Aorta (tissue), 4 donors: ENCODE measurements around the gene SAP30. TPM values are rescaled to one million over a fixed set of nuclear protein-coding genes. Genes with fewer than 3 reads are reported as not detected.

Experiments
- polyA plus RNA-seq, 2 donors: library from polyadenylated mRNA; stranded (reverse); fragments of 200-250 nt; gene quantifications; one replicate each; pipeline ENCODE4 v1.2.3, GENCODE V29; 2013
- total RNA-seq, 2 donors: library from RNA; stranded (reverse); fragmentation: NEBNext Ultra II Directional; extraction: Animal tissue kit (Norgen Biotek cat#: 25700); gene quantifications; one replicate each; pipeline ENCODE4 v1.2.1, GENCODE V29; 2021
- donor health status: healthy with polysubstance abuse.
- donor health status: Bipolar disorder and iron deficiency.
- donor health status: DM: no; HTN: no; CAD: no.
- donor health status: DM: yes; HTN: yes; CAD: no.

The SAP30 gene
- total and polyA plus RNA-seq, 4 donors, result 19.4 to 34.7 (median 29.6) TPM

Other genes with a start within 250 kb of the SAP30 start
- 10 to 100 TPM; 20.3 to 29.8 TPM for gene GALNT7, start 202.1 kb upstream of the SAP30 start, total RNA-seq
- 10 to 100 TPM in 1 of 2 donors, 1 to 10 TPM in 1; 6.3 to 12.1 TPM for gene GALNT7, start 202.1 kb upstream of the SAP30 start, polyA plus RNA-seq
- 10 to 100 TPM; 33.0 to 42.5 TPM for gene HMGB2, start 36.6 kb upstream of the SAP30 start, total RNA-seq
- 10 to 100 TPM; 70.5 to 81.7 TPM for gene HMGB2, start 36.6 kb upstream of the SAP30 start, polyA plus RNA-seq
- gene SCRG1, start 28.2 kb downstream of the SAP30 start, total RNA-seq, result 10 to 100 TPM; 34.6 to 45.2 TPM
- 10 to 100 TPM; 13.7 to 14.9 TPM for gene SCRG1, start 28.2 kb downstream of the SAP30 start, polyA plus RNA-seq
- gene HAND2, start 159.3 kb downstream of the SAP30 start, total RNA-seq, result 10 to 100 TPM in 1 of 2 donors, 1 to 10 TPM in 1; 5.2 to 19.5 TPM
- 10 to 100 TPM; 17.0 to 36.7 TPM for gene HAND2, start 159.3 kb downstream of the SAP30 start, polyA plus RNA-seq